Camera-type eye (tissue), 1 donor: ENCODE measurements around the gene TBR1. TPM values are rescaled to one million over a fixed set of nuclear protein-coding genes. Genes with fewer than 3 reads are reported as not detected.

Experiments
- total RNA-seq: library from RNA; depleted of rRNA; stranded (reverse); fragments of >200 nt; gene quantifications from one replicate; pipeline ENCODE4 v1.2.3, GENCODE V29; 2014

The TBR1 gene
- total RNA-seq: 1.7 TPM

GRCh38 chr2:161415987-161416707, at the start of gene TBR1:
TSS of gene TBR1 (plus strand) at chr2:161416297. CDS start at chr2:161416411, 114 bp downstream.

Other genes with a start within 250 kb of the TBR1 start
- 60.3 TPM for gene PSMD14, start 107.9 kb upstream of the TBR1 start, total RNA-seq
- gene SLC4A10, start 208.1 kb downstream of the TBR1 start, total RNA-seq: 19.5 TPM